Activated gamma-delta T cell treated with Interleukin-2 at 50 U/mL for 16 hours (primary cell): ENCODE measurements around the gene FAM163A.
"Not testable (repeated sequence)": the region's sequence is repeated elsewhere in the genome, so short reads cannot be mapped to it uniquely, and the experiment has no call there.

Source experiments
- DNase-seq: peaks from one replicate; pipeline ENCODE4 v3.0.0-alpha.2; 2020

The FAM163A gene

DNA sequence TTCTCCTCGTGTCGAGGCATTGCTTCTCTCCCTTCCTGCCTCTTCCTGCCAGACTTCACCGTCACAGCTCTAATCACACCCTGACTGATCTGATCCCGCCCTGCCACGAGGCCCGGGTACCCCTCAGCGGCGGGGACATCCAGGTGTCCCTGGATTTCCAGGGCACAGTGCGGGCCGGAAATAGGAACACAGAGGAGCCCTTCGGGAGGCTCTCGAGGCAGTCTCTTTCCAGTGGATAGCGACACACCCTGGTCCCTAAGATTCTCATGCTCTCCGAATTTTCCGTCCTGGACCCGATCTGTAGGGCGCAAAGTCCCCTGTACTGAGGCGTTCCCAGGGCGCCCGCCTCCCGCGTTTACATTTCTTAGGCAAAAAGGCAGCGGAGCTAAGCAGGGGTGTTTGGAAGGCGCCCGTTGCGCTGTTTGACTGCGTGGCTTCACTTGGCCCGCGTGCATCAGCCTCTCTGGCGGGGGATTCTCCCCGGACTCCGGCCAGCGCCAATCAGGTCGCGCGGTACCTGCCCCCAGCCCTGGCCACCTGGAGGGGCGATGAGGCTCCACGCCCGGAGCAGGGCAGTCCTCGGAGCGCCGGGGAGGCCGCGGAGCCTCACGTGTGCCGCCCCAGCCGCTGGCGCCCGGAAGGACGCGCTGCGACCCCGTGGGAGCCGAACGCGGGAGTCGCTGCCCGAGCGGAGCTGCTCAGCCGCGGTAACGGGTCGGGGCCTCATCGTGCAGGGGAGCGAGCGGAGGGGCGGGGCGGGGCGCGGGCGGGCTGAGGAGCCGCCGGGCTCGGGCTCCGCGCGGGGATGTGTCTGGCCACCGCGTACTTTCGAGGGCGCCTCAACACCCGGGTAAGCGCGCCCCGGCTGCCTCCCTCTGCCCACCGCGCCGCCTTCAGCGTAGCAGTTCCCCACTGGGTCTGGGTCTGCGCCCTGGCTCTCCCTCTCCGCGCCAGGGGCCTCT lies at the start of gene FAM163A:
TSS of gene FAM163A (plus strand) at position 575 of the 962 bp plus-strand sequence. CDS start 69,807 bp downstream, outside the sequence.
- no peak for DNase-seq

DNA sequence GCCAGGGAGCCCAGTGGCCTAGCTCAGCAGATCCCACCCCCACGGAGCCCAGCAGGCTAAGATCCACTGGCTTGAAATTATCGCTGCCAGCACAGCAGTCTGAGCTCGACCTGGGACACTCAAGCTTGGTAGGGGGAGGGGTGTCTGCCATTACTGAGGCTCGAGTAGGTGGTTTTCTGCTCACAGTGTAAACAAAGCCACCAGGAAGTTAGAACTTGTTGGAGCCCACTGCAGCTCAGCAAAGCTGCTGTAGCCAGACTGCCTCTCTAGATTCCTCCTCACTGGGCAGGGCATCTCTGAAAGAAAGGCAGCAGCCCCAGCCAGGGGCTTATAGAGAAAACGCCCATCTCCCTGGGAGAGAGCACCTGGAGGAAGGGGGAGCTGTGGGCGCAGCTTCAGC lies 48.6 kb upstream of the FAM163A start:
- DNase-seq = not testable (repeated sequence)

DNA sequence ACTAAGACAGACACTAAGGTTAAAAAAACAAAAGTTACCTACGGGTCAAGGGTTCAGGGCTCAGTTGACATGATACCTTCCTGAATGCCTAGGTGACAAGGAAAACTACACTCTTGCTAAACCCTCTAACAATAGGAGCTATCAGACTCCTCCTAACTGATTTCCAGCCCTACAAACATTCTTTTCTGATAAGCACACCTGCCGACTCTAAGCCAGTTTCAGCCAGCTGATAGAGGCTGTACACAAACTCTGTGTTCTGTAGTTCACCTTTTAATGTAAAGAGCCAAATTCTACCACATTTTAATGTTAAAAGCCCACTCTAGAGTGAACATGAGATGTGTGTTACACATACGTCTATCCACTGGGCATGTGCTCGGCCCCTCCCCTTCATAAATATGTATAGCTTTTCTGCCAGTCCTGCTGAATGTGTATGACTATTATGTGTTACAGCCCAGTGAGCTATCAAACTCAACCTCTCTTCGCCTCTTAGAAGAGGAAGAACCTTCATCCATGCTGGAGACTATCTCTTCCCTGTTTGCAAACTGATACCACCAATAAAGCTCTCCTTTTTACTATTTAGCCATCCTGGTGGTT lies 40.0 kb upstream of the FAM163A start:
- no peak for DNase-seq

DNA sequence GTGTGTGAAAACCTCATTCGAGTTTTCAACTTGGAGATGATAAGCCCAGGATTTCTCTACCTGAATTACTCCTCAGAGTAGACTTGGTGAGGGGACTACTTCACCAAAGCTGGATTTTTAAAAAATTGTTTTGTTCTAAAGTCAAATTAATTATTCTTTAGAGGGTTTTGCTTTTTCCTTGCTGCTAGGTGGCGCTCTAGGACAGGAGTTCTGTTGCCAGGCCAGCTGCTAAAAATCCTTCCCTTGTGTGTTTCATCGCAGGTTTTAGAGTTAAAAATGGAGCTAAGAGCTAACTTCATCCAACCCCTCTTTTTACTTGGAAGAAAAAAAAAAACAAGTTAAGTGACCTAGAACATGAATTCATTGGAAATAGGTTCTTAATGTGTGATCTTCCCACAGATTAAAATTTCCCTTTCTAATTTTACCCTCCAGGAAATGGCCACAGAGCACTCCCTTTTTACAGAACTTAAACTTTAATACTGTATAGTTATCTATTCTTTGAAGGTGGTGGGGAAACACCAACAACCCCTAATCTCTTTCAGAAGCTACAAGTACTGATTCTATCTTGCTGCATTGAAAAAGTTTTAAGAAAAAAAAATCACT lies 36.7 kb upstream of the FAM163A start:
- peak; percentile 38 for DNase-seq

DNA sequence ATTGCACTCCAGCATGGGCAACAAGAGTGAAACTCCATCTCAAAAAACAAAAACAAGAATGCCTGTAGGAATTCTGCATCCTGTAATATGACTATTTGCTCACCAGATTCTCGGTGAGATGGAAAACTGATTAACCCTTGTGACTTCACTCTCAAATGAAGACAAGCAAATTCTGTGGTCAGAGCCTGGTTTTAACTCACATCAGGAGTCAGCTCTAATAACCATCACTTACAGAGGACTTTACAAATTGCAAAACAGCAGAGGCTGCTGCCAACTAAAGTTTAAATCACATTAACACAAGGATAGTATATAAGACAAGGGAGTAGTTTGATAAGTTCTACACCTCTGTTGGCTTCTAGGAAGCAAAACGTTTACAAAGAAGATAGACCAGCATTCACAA lies 35.7 kb upstream of the FAM163A start:
- DNase-seq = no peak

DNA sequence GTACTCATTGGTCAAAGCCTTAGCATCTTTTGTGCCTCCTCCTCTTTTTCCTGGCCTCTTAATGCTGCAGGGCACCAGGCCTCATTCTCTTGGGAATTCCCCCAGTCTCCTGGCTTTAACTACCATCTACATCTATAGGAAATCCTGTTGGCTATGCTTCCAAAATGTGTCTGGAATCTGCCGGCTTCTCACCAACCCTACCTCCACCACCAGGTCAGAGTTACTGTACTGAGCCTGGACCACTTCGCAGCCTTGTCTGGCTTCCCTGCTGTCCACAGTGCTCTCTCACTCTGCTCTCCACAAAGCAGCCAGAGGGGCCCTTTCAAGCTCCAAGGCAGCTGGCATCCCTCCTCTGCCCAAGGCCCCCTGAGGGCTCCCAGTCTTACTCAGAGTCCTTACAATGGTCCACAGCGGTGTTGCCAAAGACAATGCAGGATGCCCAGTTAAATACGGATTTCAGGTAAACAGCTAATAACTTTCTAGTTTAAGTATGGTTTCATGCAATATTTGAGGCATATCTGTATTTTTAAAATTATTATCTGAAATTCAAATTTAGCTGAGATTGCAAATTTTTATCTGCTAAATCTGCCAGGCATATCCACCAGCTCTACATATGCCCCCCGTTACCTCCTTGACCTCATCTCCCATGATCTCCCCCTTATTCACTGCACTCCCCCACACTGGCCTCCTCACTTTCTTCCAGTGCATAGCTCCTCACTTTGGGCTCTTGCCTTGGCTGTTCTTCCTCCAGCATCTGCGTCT lies 34.5 kb upstream of the FAM163A start:
- no peak for DNase-seq

DNA sequence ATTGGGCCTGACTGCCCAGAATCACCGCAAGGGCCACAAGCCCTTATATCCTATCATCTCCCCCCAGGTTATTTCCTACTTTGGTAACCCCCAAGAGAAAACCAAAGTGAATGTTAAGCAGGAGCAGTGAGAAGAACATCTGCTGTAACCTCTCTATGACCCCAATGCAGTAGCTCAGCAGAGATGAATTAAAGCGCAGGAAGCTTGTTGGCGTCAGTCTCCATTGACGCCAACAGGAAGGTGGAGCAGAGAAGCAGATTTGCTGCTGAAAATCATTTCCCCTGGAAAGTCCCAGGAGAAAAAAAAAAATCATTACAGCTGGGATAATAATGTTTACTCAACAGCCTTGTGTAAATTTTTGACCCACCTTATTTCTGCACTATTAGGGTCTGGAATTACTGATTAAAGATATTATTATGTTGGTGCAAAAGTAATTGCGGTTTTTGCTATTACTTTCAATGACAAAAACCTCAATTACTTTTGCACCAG lies 33.2 kb upstream of the FAM163A start:
- DNase-seq = no peak

DNA sequence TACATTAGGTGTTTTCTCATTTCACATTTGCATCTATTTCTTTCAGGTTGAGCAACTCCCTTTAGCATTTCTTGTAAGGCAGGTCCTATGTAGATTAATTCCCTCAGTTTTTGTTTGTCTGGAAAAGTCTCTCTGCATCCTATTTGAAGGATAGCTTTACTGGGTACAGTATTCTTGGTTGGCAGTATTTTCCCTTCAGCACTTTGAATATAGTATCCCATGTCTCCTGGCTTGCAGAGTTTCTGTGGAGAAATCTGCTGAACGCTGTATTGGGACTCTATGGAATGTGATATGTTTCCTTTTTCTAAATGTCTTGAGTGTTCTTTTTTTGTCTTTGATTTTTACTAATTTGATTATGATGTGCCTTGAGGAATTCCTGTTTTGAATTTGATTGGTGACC lies 28.9 kb upstream of the FAM163A start:
- no peak for DNase-seq

DNA sequence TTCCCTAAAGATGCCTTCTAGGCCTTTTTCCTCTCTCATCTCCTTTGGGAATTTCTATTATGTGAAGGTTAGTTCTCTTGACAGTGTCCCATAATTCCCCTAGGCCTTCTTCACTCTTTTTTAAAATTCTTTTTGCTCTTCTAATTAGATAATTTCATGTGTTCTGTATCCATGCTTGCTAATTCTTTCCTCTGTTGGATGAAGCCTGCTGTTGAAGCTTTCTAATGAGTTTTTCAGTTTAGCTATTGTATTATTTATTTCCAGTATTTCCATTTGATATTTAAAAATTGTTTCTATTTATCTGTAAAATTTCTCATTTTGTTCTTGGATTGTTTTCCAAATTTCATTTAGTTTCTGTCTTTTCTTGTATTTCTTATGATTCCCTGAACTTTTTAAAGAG lies 28.5 kb upstream of the FAM163A start:
- DNase-seq = no peak

DNA sequence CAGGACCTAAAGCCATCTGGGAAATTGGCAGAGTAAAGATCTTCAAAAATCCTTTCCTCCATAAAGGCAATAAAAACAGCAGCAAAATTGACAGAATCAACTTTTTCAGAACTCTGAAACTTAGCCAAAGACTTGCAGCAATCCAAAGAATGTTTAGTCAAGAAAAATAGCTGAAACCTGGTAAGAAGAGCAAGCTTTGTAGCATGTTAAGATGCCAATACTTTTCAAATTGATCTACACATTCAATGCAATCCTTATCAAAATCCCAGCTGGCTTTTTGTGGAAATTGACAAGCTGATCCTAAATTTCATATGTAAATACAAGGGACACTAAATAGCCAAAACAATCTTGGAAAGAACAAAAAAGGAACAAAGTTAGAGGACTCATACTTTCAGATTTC lies 23.8 kb upstream of the FAM163A start:
- no peak for DNase-seq

DNA sequence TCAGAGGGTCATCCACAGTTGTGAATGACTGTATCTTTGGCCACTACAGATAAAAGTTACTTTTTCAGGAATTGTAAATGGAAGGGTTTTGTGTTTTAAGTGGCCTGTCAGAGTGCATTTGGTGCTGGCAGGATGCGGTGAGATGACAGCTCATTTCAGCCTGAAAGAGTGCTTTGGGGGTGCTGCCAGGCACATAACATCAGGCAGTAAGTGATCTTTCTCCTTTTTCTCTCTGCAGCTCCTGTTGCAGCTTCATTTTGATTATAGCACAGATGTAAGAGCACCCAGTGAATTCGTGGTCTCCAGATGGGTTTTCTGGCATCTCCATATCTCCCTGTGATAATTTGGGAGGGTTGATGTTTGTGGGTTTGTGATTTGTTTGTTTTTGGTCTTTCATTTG lies 14.8 kb upstream of the FAM163A start:
- no peak for DNase-seq

DNA sequence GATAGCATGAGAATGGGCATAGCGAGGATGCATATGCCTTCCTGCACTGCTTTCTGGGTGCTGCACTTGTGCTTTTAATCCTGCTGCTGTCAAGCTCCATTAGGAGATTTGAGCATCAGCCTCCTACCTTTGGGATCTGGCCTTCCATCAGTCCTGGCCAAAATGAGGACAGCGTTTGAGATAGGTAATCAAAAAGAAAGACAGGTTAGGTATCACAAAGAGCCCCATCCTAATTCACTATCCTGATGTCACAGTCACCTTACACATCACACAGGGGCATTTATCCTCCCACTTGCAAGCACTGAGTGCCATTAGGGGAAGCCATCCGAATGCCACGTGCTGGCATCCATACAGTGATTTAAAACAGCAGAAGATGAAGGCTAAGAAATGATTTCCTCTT lies 13.2 kb upstream of the FAM163A start:
- DNase-seq = no peak

DNA sequence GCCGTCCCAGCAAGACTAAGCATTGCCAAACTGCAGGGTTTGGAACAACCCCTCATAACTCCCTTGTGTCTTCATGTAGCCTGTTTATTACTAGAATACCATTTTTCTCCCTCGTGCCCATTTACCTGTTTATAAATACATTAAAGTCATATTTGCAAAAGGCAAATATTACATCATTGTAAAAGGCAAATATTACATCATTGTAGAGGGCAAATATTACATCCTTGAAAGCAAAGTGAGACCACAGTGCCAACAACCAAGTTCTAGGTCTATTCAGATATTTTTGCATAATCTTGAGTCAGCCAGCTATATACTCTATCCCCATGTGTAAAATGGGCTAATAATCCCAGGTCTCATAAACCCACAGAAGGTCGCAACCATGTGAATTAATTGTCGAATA lies 11.4 kb upstream of the FAM163A start:
- no peak for DNase-seq

DNA sequence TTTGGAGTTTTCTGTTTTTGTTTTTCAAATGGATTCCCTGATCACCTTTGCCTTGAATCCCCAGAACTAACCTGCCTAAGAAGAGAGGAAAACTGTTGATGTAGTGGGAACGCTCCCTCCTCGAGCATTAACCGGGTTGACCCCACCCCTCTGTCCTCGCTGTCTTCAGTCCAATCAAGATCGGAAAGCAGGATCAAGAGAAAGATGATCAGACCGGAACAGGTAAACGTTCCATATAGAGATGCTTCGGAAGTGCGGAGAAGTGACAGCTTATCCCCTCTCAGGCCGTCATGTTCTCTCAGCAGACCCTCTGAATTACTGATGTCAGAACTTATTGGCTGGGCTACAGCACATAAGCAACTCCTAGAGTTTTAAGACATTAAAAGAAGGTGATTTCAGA lies 800 bp upstream of the FAM163A start:
- DNase-seq = no peak

DNA sequence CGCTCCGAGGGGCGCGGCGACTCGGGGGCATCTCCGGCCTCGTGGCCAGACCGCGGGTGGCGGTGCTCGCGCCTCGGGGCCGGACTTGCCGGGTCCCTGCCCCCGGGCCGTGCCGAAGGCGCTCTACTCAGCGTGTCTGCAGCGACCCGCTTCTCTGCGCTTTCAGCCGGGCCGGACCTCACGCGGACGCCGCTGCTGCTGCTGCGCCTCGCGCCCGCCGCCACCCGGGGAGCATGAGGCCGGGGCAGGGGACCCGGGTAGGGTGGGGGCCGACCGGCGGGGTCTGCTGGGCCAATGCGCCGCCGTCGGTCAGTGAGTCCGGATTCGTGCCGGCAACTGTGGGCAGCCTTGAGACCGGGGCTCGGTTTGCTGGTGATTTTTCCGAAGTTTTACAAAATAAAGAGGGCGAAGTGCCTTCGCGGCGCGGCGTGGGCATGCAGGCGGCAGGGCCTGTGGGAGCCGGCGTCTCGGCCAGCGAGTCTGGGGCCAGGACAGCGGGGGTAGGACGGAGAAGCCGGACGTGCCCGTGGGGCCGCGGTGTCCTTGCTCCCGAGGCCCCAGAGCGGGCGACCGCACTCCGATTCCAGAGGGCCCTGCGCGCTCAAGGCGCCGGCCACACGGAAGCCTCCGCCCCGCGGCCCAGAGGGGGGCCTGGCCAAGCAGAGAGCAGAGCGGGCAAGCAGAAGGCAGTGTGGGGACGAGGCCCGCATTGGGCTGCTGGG lies 749 bp downstream of the FAM163A start:
- DNase-seq = no peak

DNA sequence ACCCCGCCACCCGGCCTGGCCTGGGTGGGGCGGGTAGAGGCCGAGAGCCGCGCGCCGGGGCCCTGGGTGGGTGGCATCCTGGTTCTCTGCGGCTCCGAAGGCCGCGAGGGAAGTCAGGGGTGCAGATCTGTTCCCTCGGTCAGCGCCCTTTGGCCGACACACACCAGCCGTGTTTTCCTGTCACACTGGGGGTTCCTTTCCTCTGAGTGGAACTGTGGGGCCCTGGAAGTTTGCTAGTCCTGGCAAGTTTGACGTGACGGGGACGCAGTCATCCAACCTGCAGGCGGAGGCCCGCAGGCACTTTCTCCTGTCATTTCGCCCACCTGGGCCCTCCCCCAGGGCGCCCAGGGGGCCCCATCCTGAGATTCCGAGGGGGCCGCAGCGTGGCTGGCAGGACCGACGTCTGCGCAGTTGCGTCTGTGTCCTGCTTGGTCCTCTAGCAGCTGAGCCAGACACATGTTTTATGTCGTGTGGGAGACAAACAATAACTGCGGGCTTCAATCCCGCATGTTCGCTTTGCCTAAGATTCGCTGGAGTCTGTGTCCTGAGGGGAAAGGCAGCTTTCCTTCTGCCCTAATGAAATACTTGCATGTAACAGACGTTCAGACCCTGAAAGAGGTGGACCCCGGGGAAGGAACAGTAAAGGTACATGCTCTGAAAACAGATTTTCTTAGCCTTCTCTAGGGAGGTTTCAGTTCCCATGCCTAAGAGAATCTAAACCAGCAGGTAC lies 1.5 kb downstream of the FAM163A start:
- DNase-seq = no peak

DNA sequence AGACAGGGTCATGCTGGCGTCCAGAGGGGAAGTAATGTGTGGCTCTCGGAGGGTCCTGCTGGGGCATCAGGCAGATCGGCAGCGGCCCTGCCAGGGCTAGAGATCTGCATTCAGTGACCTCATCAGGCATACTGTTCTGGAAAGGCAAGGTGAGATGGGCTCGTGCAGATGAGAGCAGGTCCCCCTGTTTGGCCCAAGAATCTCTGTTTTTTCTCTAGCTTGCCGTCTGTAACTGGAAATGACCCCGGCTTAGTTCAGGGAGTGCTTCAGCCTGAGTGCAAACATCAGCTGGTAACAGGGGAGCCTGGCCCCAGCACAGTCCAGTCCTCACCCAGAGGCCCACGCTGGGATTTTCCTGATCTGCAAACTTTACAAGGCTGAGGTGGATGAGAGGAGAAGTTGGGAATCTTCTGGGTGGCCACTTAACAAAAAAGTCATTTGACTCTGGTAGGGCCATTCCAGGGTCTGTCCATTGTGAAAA lies 2.1 kb downstream of the FAM163A start:
- DNase-seq = no peak

DNA sequence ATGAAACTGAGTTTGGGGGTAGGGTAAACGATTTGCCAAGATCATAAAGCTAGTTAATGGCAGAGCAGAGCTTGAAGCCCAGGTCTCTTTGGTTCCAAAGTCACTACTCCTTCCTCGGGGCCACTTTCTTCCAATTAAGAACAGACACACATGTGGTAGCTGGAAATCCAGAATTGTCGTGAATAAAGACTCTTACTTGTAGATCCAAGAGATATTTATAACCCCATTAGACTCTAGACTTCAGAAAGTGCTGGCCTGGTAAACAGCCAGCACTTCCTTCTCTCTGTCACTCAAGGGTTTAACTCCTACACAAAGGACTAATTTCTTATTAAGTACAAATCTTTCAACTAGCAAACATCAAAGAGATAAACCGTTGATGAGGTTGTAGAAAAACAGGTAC lies 2.7 kb downstream of the FAM163A start:
- no peak for DNase-seq

DNA sequence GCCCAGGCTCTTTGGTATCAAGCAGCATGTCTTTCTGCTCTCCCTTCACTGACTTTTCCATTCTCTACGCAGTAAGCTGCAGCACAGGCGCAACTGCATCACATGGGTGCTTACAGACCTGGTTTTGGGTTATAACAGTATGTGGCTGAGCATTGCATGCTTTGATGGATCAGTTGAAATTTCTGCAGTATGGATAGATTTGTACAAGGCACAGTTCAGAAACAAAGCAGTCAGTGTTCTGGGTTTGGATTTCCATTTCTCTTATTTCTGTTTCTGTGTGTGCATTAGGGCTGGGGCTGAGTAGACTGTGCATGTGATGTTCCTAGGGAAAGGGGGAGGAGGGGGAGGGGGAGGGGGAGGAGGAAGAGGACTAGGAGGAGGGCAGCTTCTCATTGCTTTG lies 4.5 kb downstream of the FAM163A start:
- DNase-seq = no peak

DNA sequence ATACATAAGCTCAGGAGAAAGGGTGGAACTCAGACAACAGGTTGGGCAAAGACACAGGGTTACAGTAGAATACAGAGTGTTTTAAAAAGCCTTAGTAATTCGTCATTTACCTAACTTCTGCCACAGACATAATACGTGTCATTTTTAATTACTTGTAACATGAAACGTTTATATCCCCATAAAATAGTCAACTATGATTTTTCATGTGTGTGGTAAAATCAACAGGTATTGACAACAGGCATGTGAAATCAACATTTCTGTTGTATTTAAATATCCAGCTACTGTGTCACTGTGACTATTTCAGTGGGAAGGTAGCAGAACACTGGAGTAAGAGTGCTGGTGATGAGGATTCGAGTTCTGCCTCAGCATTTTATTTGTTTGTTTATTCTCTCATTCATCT lies 5.7 kb downstream of the FAM163A start:
- no peak for DNase-seq

DNA sequence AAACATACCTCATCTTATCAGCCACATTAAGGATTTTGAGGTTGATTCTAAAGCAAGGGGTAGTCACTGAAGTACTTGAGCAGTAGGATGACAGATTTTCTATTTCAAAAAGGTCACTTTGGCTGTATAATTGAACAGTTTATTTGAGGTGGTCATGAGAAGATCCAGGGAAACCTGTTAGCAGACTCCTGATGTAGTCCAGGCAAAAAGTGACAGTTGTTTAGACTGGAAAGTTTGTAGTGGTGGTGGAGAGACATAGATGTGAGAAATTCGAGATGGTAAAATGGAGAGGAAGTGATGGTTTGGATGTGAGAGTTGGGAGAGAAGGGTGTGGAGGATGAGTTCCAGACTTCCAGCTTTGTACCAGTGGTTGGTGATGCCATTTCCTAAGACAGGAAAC lies 7.5 kb downstream of the FAM163A start:
- DNase-seq = no peak

DNA sequence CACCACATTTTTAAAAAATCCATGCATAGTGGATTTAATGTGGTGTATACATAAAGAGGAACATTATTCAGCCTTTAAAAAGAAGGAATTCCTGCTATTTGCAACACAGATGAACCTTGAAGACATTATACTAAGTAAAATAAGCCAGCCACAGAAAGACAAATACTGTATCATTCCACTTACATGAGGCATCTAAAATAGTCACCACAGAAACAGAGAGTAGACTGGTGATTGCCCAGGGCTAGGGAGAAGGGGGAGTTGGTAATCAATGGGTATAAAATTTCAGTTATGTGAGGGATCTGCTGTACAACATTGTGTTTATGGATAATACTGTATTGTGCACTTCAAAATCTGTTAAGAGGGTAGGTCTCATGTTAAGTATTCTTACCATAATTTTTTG lies 10.0 kb downstream of the FAM163A start:
- no peak for DNase-seq
